OCI-LY3 (cell line): Measurements from ENCODE around the gene SMIM41.

Source experiments
- H2AFZ ChIP-seq: fragments of 200-600, 300-600 bp; shearing (Covaris generic); 2 replicates; pipeline ENCODE4 v1.6.0; 2014; ENCODE audit warnings: antibody characterized with exemption, low read depth, low read length
- H3K27ac ChIP-seq: fragments of 200-600, 300-600 bp; sonication (generic); 2 replicates; pipeline ENCODE4 v1.5.1; 2014; ENCODE audit warnings: mild to moderate bottlenecking, low read length, moderate library complexity, mixed read lengths
- H3K27me3 ChIP-seq: fragments of 200-600, 300-600 bp; sonication (generic); 2 replicates; pipeline ENCODE4 v1.6.1; 2014; ENCODE audit warnings: low read depth, low read length, mixed read lengths
- H3K36me3 ChIP-seq: fragments of 200-600, 300-600 bp; sonication (generic); replicated peaks from 2 replicates; pipeline ENCODE3; 2014; ENCODE audit warnings: low read depth, low read length, mixed read lengths
- H3K4me1 ChIP-seq: fragments of 300-600, 200-600 bp; sonication (generic); 2 replicates; pipeline ENCODE4 v1.6.1; 2014; ENCODE audit warnings: low read length, mixed read lengths
- H3K4me2 ChIP-seq: fragments of 200-600, 300-600 bp; sonication (generic); 2 replicates; pipeline ENCODE4 v1.6.1; 2014; ENCODE audit warnings: low read length, mixed read lengths
- H3K4me3 ChIP-seq: fragments of 300-600, 200-600 bp; sonication (generic); 2 replicates; pipeline ENCODE4 v1.5.1; 2014; ENCODE audit warnings: antibody characterized with exemption, mild to moderate bottlenecking, low read length, moderate library complexity
- H3K79me2 ChIP-seq: fragments of 300-600, 200-600 bp; shearing (Covaris generic); 2 replicates; pipeline ENCODE4 v1.6.1; 2014; ENCODE audit warnings: mild to moderate bottlenecking, low read length, mixed read lengths
- H3K9ac ChIP-seq: fragments of 300-600, 200-600 bp; shearing (Covaris generic); 2 replicates; pipeline ENCODE4 v1.6.0; 2014; ENCODE audit warnings: mild to moderate bottlenecking, low read length, moderate library complexity
- H3K9me3 ChIP-seq: fragments of 200-600, 300-600 bp; shearing (Covaris generic); 2 replicates; pipeline ENCODE4 v1.6.1; 2014; ENCODE audit warnings: low read length, mixed read lengths; ENCODE audit not compliant: insufficient read depth
- H4K20me1 ChIP-seq: fragments of 200-600, 300-600 bp; sonication (generic); 2 replicates; pipeline ENCODE4 v1.6.1; 2016; ENCODE audit warnings: low read length, mixed read lengths; ENCODE audit not compliant: insufficient read depth
- CTCF ChIP-seq: fragments of 200-600, 300-600 bp; sonication (generic); IDR thresholded peaks from 2 replicates; pipeline ENCODE4 v1.5.1; 2014; ENCODE audit warnings: antibody characterized with exemption, low read length, low read depth
- EZH2phosphoT487 ChIP-seq: fragments of 200-600 bp; shearing (Covaris generic); IDR thresholded peaks from 2 replicates; pipeline ENCODE4 v1.6.1; 2018; ENCODE audit warnings: antibody characterized with exemption, mixed run types, low read depth

Gene SMIM41

DNA sequence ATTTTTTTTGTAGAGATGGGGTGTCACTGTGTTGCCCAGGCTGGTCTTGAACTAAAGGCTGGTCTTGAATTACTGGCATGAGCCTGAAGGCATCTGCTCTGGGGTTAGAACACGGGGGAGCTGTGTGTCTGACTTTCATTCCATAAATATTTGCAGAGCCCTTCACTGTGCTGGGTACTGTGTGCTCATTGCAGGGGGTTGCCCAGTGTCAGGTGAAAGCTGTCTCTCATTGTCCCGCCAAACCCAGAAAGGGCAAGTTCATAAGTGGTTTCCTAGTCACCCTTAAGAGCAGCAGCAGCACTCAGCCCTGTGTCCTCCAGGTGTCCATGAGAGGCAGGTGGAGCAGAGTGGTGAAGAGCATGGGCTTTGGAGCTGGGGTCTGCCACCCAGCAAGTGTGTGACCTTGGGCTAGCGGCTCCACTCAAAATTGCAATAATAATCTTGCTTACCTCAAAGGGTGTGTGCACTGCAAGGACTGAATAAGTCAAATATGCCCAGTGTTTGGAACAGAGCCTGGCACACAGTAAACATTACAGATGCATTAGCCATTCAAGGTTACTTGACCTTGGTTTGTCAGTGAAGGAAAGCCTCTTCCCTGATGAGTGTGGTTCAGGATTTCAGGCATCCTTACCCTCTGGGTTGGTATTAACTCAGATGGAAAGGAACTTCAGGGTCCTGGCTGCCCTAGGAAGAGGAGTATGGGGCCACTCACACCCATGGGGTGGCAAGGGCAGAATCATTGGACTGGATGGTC, 4.4 kb upstream of the SMIM41 start:
- H4K20me1 ChIP-seq: peaks cover 3% of the 10 kb centered on the region; the same call in 1 of the 2 replicates
- H3K27me3 ChIP-seq: no peaks in the 10 kb centered on the region
- no peak overlapping the region for H3K9ac ChIP-seq
- peaks cover 25% of the 10 kb centered on the region for H3K36me3 ChIP-seq
- no peak overlapping the region for H3K27ac ChIP-seq
- H2AFZ ChIP-seq: no peak overlapping the region
- peaks cover 33% of the 10 kb centered on the region for H3K79me2 ChIP-seq
- no peaks in the 10 kb centered on the region for H3K9me3 ChIP-seq
- H3K4me1 ChIP-seq: peaks cover 11% of the 10 kb centered on the region
- TF ChIP-seq CTCF: no peak
- no peak overlapping the region for H3K4me3 ChIP-seq
- no peak overlapping the region for H3K4me2 ChIP-seq

- H3K4me2 ChIP-seq: no peak overlapping the region
- no peak overlapping the region for H3K4me3 ChIP-seq
- no peaks in the 10 kb centered on the region for H4K20me1 ChIP-seq
- peaks cover 18% of the 10 kb centered on the region for H3K4me1 ChIP-seq
- H3K9me3 ChIP-seq: no peaks in the 10 kb centered on the region
- no peaks in the 10 kb centered on the region for H3K27me3 ChIP-seq
- H3K9ac ChIP-seq: no peak overlapping the region
- H2AFZ ChIP-seq: no peak overlapping the region
- H3K27ac ChIP-seq: no peak overlapping the region
- H3K79me2 ChIP-seq: peaks cover 17% of the 10 kb centered on the region
- H3K36me3 ChIP-seq: peaks cover 29% of the 10 kb centered on the region
- TF ChIP-seq CTCF (no peak), EZH2phosphoT487 (no peak)
Observed at GRCh38 chr12:52076811-52077210, 2.7 kb upstream of the SMIM41 start.

DNA sequence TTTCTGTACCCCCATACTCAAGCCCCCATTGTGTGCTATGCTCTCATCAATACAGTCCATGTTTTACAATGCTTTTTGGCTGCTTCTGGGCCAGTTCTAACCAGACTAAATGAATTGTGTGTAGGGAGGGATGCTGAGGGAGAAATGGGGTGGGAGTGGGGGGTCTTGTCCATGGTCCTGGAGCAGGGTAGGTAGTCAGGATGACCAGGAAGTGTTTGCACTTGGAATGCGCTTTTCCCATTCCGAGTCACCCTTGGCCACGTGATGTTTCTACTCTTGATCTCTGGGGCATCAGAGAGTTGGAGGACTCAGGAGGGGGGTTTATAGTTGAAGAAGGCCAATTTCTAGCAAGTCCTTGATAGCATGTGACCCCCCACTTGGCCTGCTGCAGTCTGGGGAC, 1.2 kb upstream of the SMIM41 start:
- H3K36me3 ChIP-seq: peaks cover 29% of the 10 kb centered on the region
- no peak for TF ChIP-seq EZH2phosphoT487
- no peak for TF ChIP-seq CTCF
- no peak overlapping the region for H3K4me2 ChIP-seq
- no peaks in the 10 kb centered on the region for H3K9me3 ChIP-seq
- peaks cover 4% of the 10 kb centered on the region for H3K79me2 ChIP-seq
- no peak overlapping the region for H3K27ac ChIP-seq
- no peak overlapping the region for H3K9ac ChIP-seq
- H2AFZ ChIP-seq: no peak overlapping the region
- peaks cover 32% of the 10 kb centered on the region for H3K4me1 ChIP-seq
- H3K4me3 ChIP-seq: no peak overlapping the region
- no peaks in the 10 kb centered on the region for H4K20me1 ChIP-seq
- no peaks in the 10 kb centered on the region for H3K27me3 ChIP-seq

GRCh38 chr12:52080403-52081251, 1.1 kb downstream of the SMIM41 start:
- no peak overlapping the region for H2AFZ ChIP-seq
- H3K27me3 ChIP-seq: no peaks in the 10 kb centered on the region
- no peaks in the 10 kb centered on the region for H4K20me1 ChIP-seq
- peaks cover 33% of the 10 kb centered on the region for H3K4me1 ChIP-seq
- H3K9ac ChIP-seq: peak overlapping the region; percentile 32
- no peaks in the 10 kb centered on the region for H3K79me2 ChIP-seq
- H3K36me3 ChIP-seq: peaks cover 20% of the 10 kb centered on the region
- TF ChIP-seq CTCF (no peak), EZH2phosphoT487 (no peak)
- peak overlapping the region; percentile 75 for H3K4me2 ChIP-seq
- H3K27ac ChIP-seq: 0 out of 2 replicates have a peak overlapping the region, but pooled peaks have one; percentile 14
- no peaks in the 10 kb centered on the region for H3K9me3 ChIP-seq
- H3K4me3 ChIP-seq: peak overlapping the region; percentile 20
